NCI-H2196 (cell line): ENCODE measurements around the gene AP2S1.
"Not testable (repeated sequence)": the region's sequence is repeated elsewhere in the genome, so short reads cannot be mapped to it uniquely, and the experiment has no call there.

Source experiments
- DNase-seq: peaks from one replicate; lab custom pipeline; 2025; ENCODE audit not compliant: unreplicated experiment; lab: John Stamatoyannopoulos, UW

AP2S1 gene

DNA sequence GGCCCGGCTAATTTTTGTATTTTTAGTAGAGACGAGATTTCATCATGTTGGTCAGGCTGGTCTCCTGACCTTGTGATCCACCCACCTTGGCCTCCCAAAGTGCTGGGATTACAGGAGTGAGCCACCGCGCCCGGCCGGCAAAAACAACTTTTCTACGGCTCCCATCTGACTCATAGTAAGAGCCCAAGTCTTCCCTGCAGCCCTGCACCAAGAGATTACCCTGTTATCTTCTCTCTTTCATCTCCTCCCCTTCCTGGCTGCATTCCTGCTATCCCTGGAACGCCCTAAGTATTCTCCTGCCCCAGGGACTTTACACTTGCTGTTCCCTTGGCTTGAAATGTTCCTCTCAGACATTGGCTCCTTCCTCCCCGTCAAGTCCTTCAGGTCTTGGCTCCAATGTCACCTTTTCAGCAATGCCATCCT, 6.6 kb downstream of the AP2S1 start:
- DNase-seq, result no peak

- DNase-seq, result no peak
Measured at GRCh38 chr19:46842791-46843190, 7.9 kb downstream of the AP2S1 start.

DNA sequence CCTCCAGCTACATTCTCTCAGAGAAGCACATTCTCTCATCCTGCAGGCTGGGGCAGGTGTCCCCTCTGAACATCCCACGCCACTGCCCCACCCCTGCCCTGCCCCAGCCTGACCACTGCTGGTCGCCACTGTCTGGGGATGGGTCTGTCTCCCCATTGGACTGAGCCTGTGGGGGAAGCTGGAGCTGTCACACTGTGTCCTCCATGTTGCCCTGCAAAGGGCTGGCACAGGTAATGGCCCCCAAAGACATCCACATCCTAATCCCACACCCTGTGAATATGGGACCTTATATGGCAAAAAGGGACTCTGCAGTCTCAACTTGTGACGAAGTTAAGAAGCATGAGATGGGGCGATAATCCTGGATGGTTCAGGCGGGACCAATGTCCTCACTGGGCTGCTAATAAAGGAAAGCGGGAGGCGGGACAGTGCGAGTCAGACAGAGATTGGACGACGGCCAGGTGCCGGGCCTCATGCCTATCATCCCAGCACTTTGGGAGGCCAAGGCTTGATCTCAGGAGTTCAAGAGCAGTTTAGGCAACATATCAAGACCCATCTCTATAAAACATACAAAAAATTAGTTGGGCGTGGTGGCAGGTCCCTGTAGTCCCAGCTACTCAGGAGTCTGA, 9.1 kb downstream of the AP2S1 start:
- peak; percentile 13 for DNase-seq

- peak; percentile 56 for DNase-seq
Measured at GRCh38 chr19:46840498-46840942, 10.1 kb downstream of the AP2S1 start.

- no peak for DNase-seq
Measured at GRCh38 chr19:46839752-46840497, 10.7 kb downstream of the AP2S1 start.

GRCh38 chr19:46838160-46838559, 12.5 kb downstream of the AP2S1 start:
- no peak for DNase-seq

DNA sequence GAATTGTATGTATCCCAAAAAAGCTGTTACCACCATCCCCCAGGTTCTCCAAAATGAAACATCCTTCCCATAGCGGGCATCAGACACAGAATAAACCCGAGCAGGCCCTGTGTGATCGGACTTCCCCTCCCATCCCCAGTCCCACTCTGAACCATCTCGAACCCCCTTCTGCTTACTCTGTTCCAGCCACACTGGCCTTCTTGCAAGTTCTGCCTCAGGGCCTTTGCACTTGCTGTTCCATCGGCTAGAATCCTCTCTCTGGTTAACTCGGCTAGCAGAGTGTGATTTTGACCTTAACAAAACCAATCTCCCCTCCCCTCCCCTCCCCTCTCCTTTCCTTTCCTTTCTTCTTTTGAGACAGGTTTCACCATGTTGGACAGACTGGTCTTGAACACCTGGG, 15.7 kb downstream of the AP2S1 start:
- DNase-seq, result no peak

GRCh38 chr19:46834121-46834520, 16.5 kb downstream of the AP2S1 start:
- DNase-seq, result no peak

- DNase-seq, result no peak
Measured at GRCh38 chr19:46830864-46831263, 19.8 kb downstream of the AP2S1 start.

DNA sequence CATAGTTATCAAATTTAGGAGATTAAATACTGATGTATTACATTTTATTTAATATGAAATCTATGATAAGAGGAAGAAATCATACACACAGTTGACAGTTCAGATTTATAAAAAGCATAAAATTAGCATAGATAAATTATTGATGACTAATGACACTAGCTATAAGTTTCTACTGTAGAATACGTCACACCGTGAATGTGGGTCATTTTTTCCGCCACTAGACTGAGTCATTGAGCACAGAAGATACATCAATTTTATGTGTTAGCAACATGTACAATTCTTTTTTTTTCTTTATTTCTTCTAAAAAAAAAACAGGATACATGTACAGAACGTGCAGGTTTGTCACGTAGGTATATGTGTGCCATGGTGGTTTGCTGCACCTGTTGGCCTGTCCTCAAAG, 22.2 kb downstream of the AP2S1 start:
- DNase-seq, result no peak

DNA sequence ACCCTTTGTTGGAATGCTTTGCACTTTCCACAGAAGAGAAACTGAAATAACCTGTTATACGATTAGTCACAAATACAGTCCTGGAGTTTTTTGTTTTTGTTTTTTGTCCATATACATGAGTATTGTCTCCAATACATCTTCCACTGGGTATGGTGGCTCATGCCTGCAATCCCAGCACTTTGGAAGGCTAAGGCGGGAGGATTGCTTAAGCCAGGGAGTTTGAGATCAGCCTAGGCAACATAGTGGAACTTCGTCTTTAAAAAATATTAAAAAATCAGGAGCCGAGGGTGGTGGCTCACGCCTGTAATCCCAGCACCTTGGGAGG, 25.0 kb downstream of the AP2S1 start:
- DNase-seq, result no peak

- DNase-seq, result no peak
Measured at GRCh38 chr19:46824890-46825730, 25.5 kb downstream of the AP2S1 start.

DNA sequence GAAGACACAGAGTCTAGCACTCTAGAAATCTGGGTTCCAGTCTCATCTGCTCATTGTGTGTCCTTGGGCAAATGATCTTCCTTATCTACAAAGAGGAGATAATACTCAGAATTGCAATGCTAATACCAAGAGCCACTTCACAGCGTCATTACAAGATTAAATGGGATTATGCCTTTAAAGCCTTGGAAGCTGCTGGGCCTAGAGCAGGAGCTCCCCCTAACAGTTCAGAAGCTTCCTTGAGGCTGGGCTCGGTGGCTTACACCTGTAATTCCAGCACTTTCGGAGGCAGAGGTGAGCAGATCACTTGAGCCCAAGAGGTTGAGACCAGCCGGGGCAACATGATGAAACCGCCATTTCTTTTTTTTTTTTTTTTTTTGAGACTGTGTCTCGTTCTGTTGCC, 27.6 kb downstream of the AP2S1 start:
- DNase-seq, result no peak

- not testable (repeated sequence) for DNase-seq
Measured at GRCh38 chr19:46822410-46822787, 28.2 kb downstream of the AP2S1 start.

- DNase-seq, result no peak
Measured at GRCh38 chr19:46821512-46822409, 28.9 kb downstream of the AP2S1 start.

DNA sequence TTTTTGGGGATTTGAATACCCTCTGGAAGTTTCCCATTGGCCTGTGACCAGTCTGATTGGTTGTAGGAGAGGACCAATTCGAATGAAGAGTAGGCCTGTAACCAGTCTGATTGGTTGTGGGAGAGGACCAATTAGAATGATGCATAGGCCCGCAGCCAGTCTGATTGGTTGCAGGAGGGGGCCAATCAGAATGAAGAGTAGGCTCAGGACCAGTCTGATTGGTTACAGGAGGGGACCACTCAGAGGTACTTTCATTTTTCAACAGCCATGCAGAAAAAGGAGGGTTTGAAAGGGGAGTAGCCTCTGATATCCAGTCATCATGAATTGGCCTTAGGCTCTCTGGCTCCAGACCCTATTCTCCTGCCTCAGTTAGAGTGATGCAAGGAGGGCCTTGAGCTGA, 31.8 kb downstream of the AP2S1 start:
- no peak for DNase-seq

DNA sequence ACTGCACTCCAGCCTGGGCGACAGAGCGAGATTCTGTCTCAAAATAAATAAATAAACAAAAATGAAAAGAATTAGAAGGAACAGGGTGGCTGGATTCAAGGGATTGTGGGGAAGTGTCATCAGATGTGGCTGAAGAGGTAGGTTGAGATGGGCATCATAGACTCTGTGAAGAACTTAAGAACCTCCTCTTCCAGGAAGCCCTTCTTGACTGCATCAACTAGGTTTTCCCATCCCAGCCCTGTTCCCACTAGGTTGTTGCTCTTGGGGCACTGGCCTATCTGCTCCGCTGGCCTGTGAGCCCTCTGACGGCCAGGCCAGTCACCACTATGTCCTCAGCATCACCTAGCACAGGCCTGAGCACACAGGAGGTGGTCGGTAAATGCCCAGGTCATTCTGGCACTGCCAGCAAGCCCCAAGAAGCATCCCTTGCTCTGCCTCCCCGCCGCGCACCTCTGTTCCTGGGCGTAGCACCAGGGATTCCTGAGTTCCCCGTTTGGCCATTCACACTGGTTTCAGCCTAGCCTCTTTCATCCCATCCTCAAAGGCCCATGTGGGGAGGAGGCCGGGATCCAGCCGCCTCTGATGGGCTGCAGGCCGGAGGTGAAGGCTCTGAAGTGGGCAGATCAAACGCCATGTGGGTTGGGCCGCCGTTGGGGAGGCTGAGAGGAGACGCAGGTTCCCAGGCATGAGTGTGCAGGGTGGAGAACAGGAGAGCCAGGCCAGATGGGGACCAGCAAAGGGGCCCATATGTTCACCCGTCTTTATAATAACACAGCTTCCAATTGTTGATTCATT, 34.6 kb downstream of the AP2S1 start:
- DNase-seq, result no peak

DNA sequence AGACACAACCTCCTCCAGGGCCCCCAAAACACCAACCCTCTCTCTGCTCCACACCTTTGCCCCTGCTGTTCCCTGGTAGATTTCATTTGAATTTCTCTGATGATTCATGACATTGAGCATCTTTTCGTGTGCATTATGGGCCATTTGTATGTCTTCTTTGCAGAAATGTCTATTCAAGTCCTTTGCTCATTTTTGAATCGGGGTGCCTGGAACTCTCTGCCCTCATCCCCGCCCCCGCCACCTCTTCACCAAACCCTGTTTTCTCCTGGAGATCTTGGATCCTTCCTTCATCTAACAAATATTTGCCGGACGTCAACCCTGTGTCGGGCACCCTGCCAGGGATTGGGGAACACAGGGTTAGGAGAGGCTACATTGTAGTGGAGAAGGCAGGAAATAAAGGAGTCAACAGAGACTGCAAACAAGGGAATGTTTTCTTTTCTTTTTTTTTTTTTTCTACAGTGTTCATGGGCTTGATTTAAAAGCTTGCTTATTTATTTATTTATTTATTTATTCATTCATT, 36.7 kb downstream of the AP2S1 start:
- peak; percentile 55 for DNase-seq

DNA sequence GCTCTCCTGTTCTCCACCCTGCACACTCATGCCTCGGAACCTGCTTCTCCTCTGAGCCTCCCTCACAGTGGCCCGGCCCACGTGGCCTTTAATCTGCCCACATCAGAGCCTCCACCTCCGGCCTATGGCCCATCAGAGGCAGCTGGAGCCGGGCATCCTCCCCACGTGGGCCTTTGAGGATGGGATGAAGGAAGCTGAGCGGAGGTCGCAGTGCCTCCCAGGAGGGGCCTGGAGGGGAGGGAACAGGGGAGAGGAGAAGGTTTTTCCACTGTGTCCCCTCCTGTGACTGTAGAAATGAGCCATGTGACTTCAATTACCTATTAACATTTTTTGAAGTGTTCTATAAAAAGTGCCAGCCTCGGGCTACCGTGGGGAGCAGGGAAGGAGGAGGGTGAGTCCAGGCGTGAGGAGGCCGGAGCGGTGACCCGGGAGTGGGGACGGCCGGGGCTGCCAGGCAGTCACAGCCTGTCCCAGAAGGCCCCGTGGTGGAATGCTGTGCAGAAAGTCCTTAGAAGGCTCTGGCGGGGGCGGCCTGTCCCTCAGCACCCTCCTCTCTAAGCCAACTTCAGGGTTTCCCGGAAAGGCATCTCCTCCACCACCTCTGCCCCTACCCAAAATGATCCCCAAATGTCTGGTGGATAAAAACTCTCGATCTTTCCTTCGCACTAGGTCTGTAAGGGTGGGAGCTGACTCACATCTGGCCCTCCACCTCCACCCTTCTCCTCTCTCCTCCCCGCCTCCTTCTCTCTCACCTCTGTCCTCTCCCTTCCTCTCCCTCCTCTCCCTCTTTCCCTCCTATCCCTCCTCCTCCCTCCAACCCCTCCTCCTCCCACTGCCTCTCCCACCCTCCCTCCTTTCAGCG, 37.4 kb downstream of the AP2S1 start:
- DNase-seq, result no peak
